Epithelial cell of prostate (primary cell): ENCODE data around the gene FOSL1.
"Not testable (repeated sequence)": the region's sequence is repeated elsewhere in the genome, so short reads cannot be mapped to it uniquely, and the experiment has no call there.

Experiments used
- DNase-seq: peaks from one replicate; pipeline ENCODE4 v3.0.0-alpha.2; 2011; ENCODE audit warnings: low read depth, low spot score
- H3K27ac ChIP-seq: fragments of 450-650 bp; 2 replicates; pipeline ENCODE4 v1.5.1; 2017; ENCODE audit warnings: mild to moderate bottlenecking

Gene FOSL1

DNA sequence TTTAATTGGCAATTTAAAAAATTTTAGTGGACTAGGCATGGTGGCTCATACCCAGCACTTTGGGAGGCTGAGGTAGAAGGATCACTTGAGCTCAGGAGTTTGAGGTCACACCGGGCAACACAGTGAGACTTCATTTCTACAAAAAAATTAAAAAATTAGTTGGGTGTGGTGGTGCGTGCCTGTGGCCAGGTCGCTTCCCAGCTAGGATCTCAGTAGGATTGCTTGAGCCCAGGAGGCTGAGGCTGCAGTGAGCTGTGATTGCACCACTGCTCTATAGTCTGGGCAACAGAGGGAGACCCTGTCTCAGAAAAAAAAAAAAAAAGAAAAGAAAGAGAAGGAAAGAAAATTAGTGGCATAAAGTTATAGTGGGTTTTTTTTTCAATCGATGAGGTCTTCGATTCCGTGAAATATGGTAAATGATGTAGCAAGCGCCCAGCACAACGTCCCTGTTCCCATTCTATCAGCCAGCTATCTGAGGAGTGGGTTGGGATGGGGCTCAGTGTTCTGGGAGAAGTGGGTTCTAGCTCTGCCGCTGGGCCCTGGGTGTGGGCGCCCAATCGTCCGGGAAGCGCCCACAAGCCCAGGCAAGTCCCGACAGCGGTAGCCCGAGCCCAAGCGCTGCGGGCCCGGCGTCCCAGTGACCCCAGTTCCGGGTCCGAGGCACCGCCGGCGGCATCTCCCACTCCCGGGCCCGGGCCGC lies 1.4 kb downstream of the FOSL1 start:
- H3K27ac ChIP-seq, result peak overlapping the region; percentile 100
- no peak for DNase-seq

DNA sequence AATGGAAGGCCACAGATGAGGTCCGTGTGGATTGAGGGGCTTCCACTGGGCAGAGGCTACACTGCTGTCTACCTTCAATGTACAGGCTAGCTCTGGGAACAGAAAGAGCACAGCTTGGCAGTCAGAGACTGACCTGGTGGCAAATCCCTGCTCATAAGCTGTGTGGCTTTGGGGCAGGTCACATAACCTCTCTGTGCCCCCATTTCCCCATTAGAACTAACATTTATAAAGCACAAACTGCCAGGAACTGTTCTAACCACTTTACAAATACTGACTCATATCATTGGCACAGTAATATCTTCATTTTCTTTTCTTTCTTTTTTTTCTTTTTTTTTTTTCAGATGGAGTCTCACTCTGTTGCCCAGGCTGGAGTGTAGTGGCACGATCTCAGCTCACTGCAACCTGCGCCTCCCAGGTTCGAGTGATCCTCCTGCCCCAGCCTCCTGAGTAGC lies 3.1 kb downstream of the FOSL1 start:
- H3K27ac ChIP-seq, result peak overlapping the region; percentile 100
- no peak for DNase-seq

DNA sequence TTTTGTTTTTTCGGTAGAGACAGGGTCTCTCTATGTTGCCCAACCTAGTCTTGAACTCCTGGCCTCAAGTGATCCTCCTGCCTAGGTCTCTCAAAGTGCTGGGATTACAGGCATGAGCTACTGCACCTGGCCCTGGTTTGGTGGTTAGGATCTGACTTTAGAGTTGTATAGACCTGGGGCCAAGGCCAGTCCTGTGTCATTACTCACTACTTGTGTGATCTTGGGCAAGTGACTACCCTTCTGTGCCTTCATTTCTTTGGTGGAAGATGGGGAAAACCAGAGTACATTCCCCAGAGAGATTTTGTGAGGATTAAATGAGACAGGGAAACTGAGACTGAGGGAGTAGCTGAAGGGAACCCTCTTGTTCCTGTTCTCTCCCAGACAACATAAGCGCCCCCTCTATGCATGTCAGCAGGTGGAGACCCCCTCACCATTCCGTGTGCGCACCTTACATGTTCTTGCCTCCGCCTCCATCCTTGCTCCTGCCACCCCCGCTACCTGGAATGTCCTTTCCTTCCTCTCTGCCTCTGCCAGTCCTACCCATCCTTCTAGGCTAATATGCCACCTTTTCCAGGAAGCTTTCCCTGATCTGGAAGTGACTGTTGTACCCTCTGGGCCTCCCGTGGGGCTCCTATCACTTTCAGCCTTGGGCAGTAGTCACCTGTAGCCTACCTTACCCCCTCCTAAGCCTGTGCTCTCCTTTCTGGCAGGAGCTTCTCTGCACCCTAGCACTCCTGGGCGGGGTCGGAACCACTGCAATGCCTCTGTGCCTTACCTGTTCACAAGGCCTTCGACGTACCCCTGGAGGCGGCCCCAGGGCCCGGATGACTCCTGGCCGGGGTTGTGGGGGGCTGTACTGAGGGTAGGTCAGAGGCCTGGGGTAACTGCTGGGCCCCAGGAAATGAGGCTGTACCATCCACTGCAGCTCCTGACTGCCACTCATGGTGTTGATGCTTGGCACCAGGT lies 3.9 kb downstream of the FOSL1 start:
- DNase-seq, result no peak
- H3K27ac ChIP-seq, result peak overlapping the region; percentile 100

- peak overlapping the region; percentile 100 for H3K27ac ChIP-seq
Observed at GRCh38 chr11:65895482-65895981, 4.7 kb downstream of the FOSL1 start.

DNA sequence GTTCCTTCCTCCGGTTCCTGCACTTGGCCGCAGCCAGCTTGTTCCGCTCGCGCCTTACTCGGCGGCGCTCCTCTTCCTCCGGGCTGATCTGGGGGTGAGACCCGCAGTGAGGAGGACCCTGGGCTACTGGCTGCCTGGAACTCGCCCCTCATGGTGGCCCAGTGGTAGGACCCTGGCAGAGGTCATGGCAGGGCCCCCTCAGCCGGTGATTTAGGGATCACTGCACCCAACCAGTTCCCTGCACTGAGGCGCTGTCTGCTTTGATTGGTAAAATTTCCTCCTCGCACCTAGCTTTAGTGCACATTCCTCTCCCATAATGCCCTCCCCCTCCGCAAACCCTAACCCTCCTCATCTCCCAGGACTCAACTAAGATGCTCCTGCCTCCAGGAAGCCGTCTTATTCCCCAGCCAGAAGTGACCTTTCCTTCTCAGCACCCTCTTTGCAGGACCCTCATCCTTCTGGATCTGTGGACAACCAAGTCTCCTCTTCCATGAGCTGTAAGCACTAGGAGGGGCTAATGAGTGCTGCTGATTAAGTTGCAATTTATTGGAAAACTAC lies 6.1 kb downstream of the FOSL1 start:
- peak overlapping the region; percentile 100 for H3K27ac ChIP-seq
- no peak for DNase-seq

More at GRCh38 chr11:65895482-65895981, 4.7 kb downstream of the FOSL1 start:
- DNase-seq, result no peak

GRCh38 chr11:65892661-65893317 lies 7.4 kb downstream of the FOSL1 start:
- DNase-seq, result no peak
- peak overlapping the region; percentile 100 for H3K27ac ChIP-seq

- not testable (repeated sequence) for DNase-seq
- peak overlapping the region; percentile 100 for H3K27ac ChIP-seq
Observed at GRCh38 chr11:65892137-65892540, 8.0 kb downstream of the FOSL1 start.

DNA sequence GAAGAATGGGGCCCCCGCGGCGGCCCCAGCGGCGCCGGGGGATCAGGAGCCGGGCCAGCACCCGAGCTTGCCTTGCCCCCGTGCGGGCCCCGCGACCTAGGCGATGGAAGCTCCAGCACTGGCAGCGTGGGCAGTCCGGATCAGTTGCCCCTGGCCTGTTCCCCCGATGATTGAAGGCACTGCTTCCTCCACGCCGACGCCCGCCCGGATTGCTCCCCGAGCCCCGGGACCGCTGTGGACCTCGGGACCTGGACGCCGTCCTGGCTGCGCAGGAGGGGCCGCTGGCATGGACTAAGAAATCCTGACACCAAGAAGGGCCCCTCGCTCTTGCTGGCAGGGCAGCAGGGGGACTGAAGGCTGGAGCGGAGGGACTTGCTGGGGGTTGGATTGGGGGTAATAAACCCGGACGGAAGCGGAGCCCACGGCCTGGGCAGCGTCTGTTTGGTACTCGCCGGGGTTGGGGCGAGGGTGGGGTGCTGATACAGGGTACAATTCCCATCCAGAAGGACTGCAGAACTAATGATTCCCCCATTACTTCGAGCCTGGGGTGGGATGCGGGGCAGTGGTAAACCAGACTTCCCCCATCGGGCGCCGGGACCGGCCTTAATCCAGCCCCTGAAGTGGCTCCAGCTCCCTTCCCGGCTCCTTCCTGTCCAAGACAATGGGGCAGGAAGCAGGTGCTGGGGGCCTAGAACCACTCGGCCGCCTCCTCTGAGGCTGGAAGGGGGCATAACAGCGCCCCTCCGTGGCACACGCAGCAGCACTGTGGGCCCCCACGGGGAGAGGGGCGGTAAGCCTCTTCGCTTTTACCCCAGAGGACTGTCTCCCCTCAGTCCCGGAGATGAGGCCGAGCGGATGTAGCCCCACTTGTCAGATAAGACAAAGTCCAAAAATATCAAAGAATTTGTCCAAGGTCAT lies 8.7 kb downstream of the FOSL1 start:
- H3K27ac ChIP-seq, result peak overlapping the region; percentile 100
- no peak for DNase-seq

DNA sequence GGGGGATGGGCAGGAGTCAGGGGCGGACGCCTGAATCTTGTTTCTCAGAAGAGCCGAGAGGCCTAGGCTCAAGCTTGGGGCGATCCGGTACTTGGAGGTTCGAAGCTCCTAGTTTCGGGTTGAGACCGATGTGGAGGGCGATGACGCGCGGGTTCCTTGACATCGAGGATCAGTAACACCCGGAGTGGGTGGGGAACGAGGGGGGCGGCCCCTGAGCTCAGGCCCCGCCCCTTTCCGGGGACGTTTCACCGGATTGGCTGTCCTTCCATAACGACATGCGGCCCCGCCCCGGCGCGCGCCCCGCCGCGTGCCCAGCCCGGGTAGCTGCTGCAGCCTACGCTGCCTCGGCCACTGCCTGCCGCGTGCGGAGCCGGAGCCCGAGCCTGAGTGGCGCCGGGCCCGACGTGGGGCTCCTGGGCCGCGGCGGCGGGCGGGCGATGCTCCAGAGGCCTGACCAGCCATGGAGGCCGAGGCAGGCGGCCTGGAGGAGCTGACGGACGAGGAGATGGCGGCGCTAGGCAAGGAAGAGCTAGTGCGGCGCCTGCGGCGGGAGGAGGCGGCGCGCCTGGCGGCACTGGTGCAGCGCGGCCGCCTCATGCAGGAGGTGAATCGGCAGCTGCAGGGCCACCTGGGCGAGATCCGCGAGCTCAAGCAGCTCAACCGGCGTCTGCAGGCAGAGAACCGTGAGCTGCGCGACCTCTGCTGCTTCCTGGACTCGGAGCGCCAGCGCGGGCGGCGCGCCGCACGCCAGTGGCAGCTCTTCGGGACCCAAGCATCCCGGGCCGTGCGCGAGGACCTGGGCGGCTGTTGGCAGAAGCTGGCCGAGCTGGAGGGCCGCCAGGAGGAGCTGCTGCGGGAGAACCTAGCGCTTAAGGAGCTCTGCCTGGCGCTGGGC lies 9.6 kb downstream of the FOSL1 start, which contains the start of gene CCDC85B:
Gene CCDC85B, plus strand, starts transcription at position 350 of the 895 bp plus-strand sequence. Its CDS starts 111 bp downstream, at position 461.
- peak within 1 kb of the TSS; percentile 100 for H3K27ac ChIP-seq
- DNase-seq, result peak; percentile 70

DNA sequence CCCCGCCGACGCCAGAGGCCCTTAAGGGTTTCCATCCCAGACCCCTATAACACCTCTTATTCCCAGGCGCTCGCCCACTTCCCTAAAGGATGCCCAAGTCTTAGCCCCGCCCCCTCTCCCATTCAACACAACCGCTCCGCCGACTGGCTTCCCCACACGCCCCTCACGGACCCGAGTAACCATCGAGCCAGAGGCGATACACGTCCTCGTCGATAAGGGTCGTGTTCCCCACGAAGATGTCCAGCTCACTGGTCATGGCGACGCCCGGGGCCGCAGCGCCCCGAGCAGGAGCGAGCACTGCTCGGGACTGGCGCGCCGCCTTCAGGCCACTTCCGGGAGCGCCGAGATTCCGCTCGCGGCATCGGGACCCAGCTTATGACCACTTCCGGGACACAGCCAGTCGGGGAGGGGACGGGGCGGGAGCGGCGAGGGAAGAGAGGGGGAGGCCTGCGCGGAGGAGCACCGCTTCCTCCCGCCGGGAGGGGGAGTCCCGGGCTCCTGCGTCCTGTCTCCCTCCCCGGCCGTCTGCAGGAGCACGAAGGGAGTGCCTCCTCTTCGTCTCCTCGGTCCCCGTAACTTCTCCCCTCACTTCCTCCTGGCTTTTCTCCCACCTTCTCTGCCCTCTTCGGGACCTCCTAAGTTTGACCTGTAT lies 11.9 kb downstream of the FOSL1 start, which contains the start of gene FIBP:
Gene FIBP, minus strand, starts transcription at position 309 of the 652 bp plus-strand sequence. Its CDS starts 53 bp downstream, at position 256.
- H3K27ac ChIP-seq, result peak within 1 kb of the TSS; percentile 100
- peak; percentile 87 for DNase-seq

GRCh38 chr11:65887723-65888162 lies 12.4 kb downstream of the FOSL1 start:
- no peak for DNase-seq
- peak overlapping the region; percentile 100 for H3K27ac ChIP-seq

DNA sequence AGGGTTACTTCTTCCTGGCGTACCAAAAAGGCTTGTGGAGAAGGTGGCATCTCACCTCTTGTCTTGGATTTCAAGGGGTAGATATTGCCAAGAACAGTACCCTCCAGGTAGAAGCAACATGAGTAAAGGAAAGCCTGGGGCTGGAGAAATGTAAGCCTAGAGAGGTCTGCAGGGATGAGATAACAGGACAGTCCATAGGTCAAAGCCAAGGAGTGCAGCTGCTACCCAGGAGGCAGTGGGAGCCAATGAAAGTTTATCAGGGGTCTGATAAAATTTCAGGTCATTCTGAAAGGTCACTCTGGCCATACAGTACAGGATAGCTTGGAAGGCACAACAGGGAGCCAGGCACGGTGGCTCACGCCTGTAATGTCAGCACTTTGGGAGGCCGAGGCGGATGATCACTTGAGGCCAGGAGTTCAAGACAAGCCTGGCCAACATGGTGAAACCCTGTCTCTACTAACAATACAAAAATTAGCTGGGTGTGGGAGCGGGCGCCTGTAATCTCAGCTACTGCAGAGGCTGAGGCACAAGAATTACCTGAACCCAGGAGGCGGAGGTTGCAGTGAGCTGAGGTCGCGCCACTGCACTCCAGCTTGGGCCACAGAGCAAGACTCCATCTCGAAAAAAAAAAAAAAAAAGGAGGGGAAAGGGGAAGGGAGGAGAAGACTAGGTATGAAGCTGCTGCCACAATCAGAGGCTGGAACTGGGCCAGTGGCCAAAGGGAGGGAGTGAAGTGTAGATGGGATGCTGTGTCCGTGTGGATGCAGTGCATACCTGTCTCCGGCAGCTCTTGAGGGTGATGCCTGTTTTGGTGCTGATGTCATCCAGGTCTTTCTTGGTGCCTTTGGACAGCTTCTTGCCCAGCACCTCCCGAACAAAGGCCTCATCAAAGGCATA lies 13.1 kb downstream of the FOSL1 start:
- no peak for DNase-seq
- peak overlapping the region; percentile 100 for H3K27ac ChIP-seq

DNA sequence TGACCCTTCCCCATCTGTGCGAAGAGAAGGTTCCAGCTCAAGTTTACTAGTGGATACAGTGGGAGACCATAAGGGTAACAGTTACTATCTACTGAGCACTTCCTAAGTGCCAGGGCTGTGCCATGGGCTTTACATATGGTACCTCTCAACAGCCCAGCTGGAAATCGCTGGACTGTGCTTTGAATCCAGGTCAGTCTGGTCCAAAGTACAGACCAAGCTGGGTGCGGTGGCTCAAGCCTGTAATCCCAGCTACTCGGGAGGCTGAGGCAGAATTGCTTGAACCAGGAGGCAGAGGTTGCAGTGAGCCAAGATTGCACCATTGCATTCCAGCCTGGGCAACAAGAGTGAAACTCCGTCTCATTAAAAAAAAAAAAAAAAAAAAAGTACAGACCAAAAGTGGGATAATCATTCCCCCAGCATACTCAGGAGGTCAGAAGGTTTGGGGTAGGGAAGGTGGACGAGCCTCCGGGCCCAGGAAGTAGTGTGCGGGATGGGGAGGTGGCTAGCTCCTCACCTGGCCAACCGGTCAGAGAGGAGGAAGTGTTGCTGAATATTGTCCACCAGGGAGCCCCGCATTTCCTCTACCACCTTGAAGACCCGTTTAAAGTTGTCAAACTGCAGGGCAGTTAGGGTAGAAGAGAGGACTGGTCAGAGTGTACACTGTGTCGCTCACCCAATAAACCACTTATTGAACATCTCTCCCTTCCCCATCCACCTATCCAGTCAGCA lies 14.2 kb downstream of the FOSL1 start:
- no peak overlapping the region for H3K27ac ChIP-seq

GRCh38 chr11:65885231-65885630 lies 15.0 kb downstream of the FOSL1 start:
- no peak for DNase-seq
- H3K27ac ChIP-seq, result no peak overlapping the region

More for the DNA sequence above, 14.2 kb downstream of the FOSL1 start:
- DNase-seq, result no peak

- no peak for DNase-seq
- no peak overlapping the region for H3K27ac ChIP-seq
Observed at GRCh38 chr11:65884716-65885092, 15.5 kb downstream of the FOSL1 start.
